SU-DHL-6 (cell line): ENCODE measurements around the gene FBXO44.

Experiments
- H2AFZ ChIP-seq: fragments of 200-600 bp; sonication (generic); 2 replicates; pipeline ENCODE4 v1.6.1; 2014; ENCODE audit warnings: low read depth, mild to moderate bottlenecking, moderate library complexity, mixed read lengths, antibody characterized with exemption, low read length; ENCODE audit not compliant: severe bottlenecking
- H3F3A ChIP-seq: fragments of 200-600 bp; shearing (Covaris generic); 2 replicates; pipeline ENCODE4 v1.6.0; 2016; ENCODE audit warnings: antibody characterized with exemption, mild to moderate bottlenecking; ENCODE audit not compliant: insufficient read depth
- H3K27ac ChIP-seq: fragments of 200-600 bp; sonication (generic); 2 replicates; pipeline ENCODE4 v1.5.1; 2016; ENCODE audit warnings: low read depth, mild to moderate bottlenecking, low read length, moderate library complexity, mixed read lengths
- H3K27me3 ChIP-seq: fragments of 200-600 bp; sonication (generic), shearing (Covaris generic); 2 replicates; pipeline ENCODE4 v1.6.0; 2014; ENCODE audit warnings: mild to moderate bottlenecking, low read length
- H3K36me3 ChIP-seq: fragments of 200-600 bp; sonication (generic); 2 replicates; pipeline ENCODE4 v1.6.1; 2014; ENCODE audit warnings: mild to moderate bottlenecking, low read length, mixed read lengths
- H3K4me2 ChIP-seq: fragments of 300-600, 200-600 bp; shearing (Covaris generic), sonication (generic); 2 replicates; pipeline ENCODE4 v1.6.0; 2014; ENCODE audit warnings: low read length, low read depth, mild to moderate bottlenecking; ENCODE audit not compliant: poor library complexity, severe bottlenecking
- H3K4me3 ChIP-seq: fragments of 200-600 bp; sonication (generic); 2 replicates; pipeline ENCODE4 v1.5.1; 2014; ENCODE audit warnings: antibody characterized with exemption, low read length, mild to moderate bottlenecking, mixed read lengths; ENCODE audit not compliant: insufficient read depth, poor library complexity, severe bottlenecking
- H3K79me2 ChIP-seq: fragments of 200-600 bp; sonication (generic); 2 replicates; pipeline ENCODE4 v1.6.1; 2014; ENCODE audit warnings: mild to moderate bottlenecking, low read length, moderate library complexity; ENCODE audit not compliant: insufficient read depth
- H3K9ac ChIP-seq: fragments of 200-600 bp; sonication (generic); 2 replicates; pipeline ENCODE4 v1.7.0; 2014; ENCODE audit warnings: mild to moderate bottlenecking, low read length
- H3K9me2 ChIP-seq: fragments of 200-600 bp; sonication (generic); replicated peaks from 2 replicates; pipeline ENCODE4 v1.6.1; 2014; ENCODE audit warnings: low read length; ENCODE audit not compliant: insufficient read depth
- H3K9me3 ChIP-seq: fragments of 200-600 bp; sonication (generic); 2 replicates; pipeline ENCODE4 v1.6.1; 2014; ENCODE audit warnings: low read length, mixed read lengths; ENCODE audit not compliant: insufficient read depth
- H4K20me1 ChIP-seq: fragments of 200-600 bp; sonication (generic); 2 replicates; pipeline ENCODE4 v1.6.1; 2014; ENCODE audit warnings: low read depth, mild to moderate bottlenecking, antibody characterized with exemption, low read length, moderate library complexity, mixed read lengths
- CTCF ChIP-seq: fragments of 200-600 bp; sonication (generic); IDR thresholded peaks from one replicate; pipeline ENCODE4 v1.5.1; 2017; ENCODE audit warnings: antibody characterized with exemption, mild to moderate bottlenecking, low read length, moderate library complexity; ENCODE audit not compliant: insufficient read depth, poor library complexity, severe bottlenecking
- EZH2phosphoT487 ChIP-seq: fragments of 200-600 bp; sonication (generic), shearing (Covaris generic); conservative IDR thresholded peaks from 2 replicates; pipeline ENCODE4 v1.6.1; 2018; ENCODE audit warnings: mild to moderate bottlenecking, antibody characterized with exemption, low read length, moderate library complexity, mixed read lengths

The FBXO44 gene

DNA sequence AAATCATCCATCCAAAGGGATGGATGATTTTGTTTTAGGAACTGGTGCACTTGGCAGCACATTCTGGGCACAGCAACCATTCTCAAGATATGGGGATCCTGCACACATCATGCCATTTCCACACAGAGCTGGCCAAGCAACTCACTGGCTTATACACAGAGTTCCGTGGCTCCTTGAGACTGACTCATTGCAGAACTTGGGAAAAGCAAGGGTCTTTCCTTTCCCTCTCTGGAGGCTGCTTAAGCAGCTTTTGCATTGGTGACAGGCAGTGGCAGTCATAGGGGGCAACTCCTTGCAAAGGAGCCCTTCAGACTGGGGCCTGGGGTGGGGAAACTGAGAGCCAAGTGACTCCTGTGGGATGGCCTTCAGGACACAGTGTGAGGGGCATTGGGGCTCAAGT is 28.1 kb downstream of the FBXO44 start:
- Histone ChIP-seq H3K4me2 (no peak overlapping the region), H3K27me3 (no peaks in the 10 kb centered on the region), H3K4me3 (no peak overlapping the region), H3K9ac (no peak overlapping the region), H3K36me3 (no peaks in the 10 kb centered on the region), H3K9me2 (no peaks in the 10 kb centered on the region), H3F3A (no peaks in the 10 kb centered on the region), H3K79me2 (no peaks in the 10 kb centered on the region), H3K27ac (no peak overlapping the region), H2AFZ (no peak overlapping the region), H3K9me3 (no peaks in the 10 kb centered on the region), H4K20me1 (no peaks in the 10 kb centered on the region)
- no peak for TF ChIP-seq CTCF
- no peak for TF ChIP-seq EZH2phosphoT487

GRCh38 chr1:11684070-11684469 is 29.4 kb downstream of the FBXO44 start:
- Histone ChIP-seq H3K36me3 (no peaks in the 10 kb centered on the region), H2AFZ (no peak overlapping the region), H4K20me1 (no peaks in the 10 kb centered on the region), H3K9me2 (no peaks in the 10 kb centered on the region), H3F3A (no peaks in the 10 kb centered on the region), H3K4me2 (no peak overlapping the region), H3K4me3 (no peak overlapping the region), H3K27me3 (no peaks in the 10 kb centered on the region), H3K9ac (no peak overlapping the region), H3K9me3 (no peaks in the 10 kb centered on the region), H3K27ac (no peak overlapping the region), H3K79me2 (no peaks in the 10 kb centered on the region)
- TF ChIP-seq EZH2phosphoT487 (no peak), CTCF (no peak)

GRCh38 chr1:11685210-11685752 is 30.6 kb downstream of the FBXO44 start:
- no peaks in the 10 kb centered on the region for H4K20me1 ChIP-seq
- no peaks in the 10 kb centered on the region for H3K36me3 ChIP-seq
- no peaks in the 10 kb centered on the region for H3K9me2 ChIP-seq
- no peak for TF ChIP-seq CTCF
- no peak for TF ChIP-seq EZH2phosphoT487
- H3K9ac ChIP-seq = no peak overlapping the region
- H2AFZ ChIP-seq = no peak overlapping the region
- no peaks in the 10 kb centered on the region for H3K9me3 ChIP-seq
- no peaks in the 10 kb centered on the region for H3K79me2 ChIP-seq
- no peaks in the 10 kb centered on the region for H3F3A ChIP-seq
- no peaks in the 10 kb centered on the region for H3K27me3 ChIP-seq
- H3K4me2 ChIP-seq = no peak overlapping the region
- no peak overlapping the region for H3K27ac ChIP-seq
- H3K4me3 ChIP-seq = no peak overlapping the region
